Dendritic cell treated with granulocyte-macrophage colony-stimulating factor and Interleukin-4, amounts not matched to agents 40 ng/mL and 50 ng/mL, for 4 days (primary cell): Measurements from ENCODE around the gene STAP2.
"Not testable (repeated sequence)": the region's sequence is repeated elsewhere in the genome, so short reads cannot be mapped to it uniquely, and the experiment has no call there.

ENCODE experiments used
- H3K27ac Mint-ChIP-seq: one replicate; pipeline ENCODE4 v1.8.0; 2022; ENCODE audit warnings: mild to moderate bottlenecking, mixed read lengths
- H3K27me3 Mint-ChIP-seq: one replicate; pipeline ENCODE4 v1.8.0; 2022; ENCODE audit warnings: mild to moderate bottlenecking, mixed read lengths
- H3K36me3 Mint-ChIP-seq: one replicate; pipeline ENCODE4 v1.8.0; 2022; ENCODE audit warnings: low read depth, mixed read lengths
- H3K4me1 Mint-ChIP-seq: one replicate; pipeline ENCODE4 v1.8.0; 2022; ENCODE audit warnings: low read depth, mixed read lengths
- H3K4me3 Mint-ChIP-seq: one replicate; pipeline ENCODE4 v1.8.0; 2022; ENCODE audit warnings: mild to moderate bottlenecking, moderate library complexity, mixed read lengths
- H3K9me3 Mint-ChIP-seq: one replicate; pipeline ENCODE4 v1.8.0; 2022; ENCODE audit warnings: mixed read lengths
- intact Hi-C: fragments of 100-400 bp; cut with micrococcal nuclease; formaldehyde crosslinking; loops from one replicate; pipeline ENCODE4 v1.15.0; 2022

STAP2 gene

DNA sequence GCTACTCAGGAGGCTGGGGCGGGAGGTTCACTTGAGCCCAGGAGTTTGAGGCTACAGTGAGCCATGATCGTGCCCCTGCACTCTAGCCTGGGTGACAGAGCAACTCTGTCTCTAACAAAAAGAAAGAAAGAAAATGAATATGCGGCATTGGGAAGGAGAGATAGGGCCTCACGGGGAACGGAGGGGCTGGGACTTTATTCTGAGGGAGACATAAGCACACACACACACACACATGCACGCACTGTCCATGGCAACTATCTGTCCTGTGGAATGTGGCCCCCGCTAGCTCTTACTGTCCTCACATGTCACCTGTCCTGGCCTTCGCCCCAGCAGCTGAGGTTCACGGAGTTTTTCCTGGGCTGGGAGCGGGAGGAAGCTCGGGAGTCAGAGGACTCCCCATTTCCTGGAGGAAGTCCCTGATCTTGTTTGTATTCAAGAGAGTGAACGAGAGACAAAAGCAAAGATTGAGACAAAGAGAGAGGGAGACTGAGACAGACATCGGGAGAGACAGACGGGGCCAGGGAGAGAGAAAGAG lies 654 bp downstream of the STAP2 start:
- Mint-ChIP-seq H3K27ac (peak overlapping the region; percentile 79), H3K27me3 (peaks cover 19% of the 10 kb centered on the region), H3K4me1 (peaks cover 30% of the 10 kb centered on the region), H3K4me3 (peak overlapping the region; percentile 74), H3K36me3 (peaks cover under 1% of the 10 kb centered on the region), H3K9me3 (peaks cover 14% of the 10 kb centered on the region)
- intact Hi-C loops: no loop called here

DNA sequence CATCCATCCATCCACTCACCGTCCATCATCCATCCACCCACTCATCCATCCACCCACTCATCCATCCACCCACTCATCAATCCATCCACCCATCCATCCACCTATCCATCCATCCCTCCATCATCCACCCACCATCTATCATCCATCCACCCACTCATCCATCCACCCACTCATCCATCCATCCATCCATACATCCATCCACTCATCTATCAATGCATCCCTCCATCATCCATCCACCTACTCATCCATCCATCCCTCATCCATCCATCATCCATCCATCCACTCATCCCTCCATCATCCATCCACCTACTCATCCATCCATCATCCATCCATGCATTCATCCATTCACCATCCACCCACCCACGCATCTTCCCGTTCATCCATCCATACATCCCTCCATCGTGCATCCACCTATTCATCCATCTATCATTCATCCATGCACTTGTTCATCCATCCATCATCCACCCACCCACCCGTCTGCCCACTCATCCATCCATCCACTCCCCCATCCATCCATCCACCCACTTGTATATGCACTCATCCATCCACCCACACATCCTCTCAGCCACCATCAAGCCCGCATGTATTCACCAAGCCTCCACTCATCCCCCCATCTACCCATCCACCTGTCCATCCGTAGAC lies 3.6 kb downstream of the STAP2 start:
- Mint-ChIP-seq H3K4me1 (peaks cover 20% of the 10 kb centered on the region), H3K27ac (no peak overlapping the region), H3K4me3 (no peak overlapping the region), H3K27me3 (peaks cover 22% of the 10 kb centered on the region), H3K9me3 (peaks cover 14% of the 10 kb centered on the region), H3K36me3 (no peaks in the 10 kb centered on the region)
- intact Hi-C loops: no loop called here

DNA sequence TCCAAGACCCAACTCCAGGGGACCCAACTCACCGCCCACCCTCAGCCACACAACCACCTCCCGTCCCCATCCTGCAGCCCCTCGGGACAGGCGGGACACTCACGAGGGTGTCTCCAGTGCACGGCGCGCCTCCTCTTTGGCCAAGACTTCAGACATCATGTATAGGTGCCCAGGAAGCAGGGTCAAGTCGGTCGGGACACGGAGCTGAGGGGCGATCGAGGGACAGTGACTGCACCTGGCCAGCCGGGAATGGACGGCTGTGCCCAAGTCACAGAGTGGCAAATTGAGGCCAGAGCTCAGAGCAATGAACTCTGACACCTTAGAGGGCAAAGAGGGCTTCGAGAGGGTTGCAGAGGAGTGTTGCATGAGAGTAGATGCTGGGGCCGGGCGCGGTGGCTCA lies 8.8 kb downstream of the STAP2 start:
- H3K27ac Mint-ChIP-seq: peak overlapping the region; percentile 77
- peaks cover 35% of the 10 kb centered on the region for H3K4me1 Mint-ChIP-seq
- intact Hi-C loops: loop anchor here (2.0 kb wide), 1 partner anchor 13 kb away; the partner anchor contains the start of gene MPND
- no peaks in the 10 kb centered on the region for H3K36me3 Mint-ChIP-seq
- no peak overlapping the region for H3K4me3 Mint-ChIP-seq
- H3K9me3 Mint-ChIP-seq: peaks cover 8% of the 10 kb centered on the region
- peaks cover 52% of the 10 kb centered on the region for H3K27me3 Mint-ChIP-seq

DNA sequence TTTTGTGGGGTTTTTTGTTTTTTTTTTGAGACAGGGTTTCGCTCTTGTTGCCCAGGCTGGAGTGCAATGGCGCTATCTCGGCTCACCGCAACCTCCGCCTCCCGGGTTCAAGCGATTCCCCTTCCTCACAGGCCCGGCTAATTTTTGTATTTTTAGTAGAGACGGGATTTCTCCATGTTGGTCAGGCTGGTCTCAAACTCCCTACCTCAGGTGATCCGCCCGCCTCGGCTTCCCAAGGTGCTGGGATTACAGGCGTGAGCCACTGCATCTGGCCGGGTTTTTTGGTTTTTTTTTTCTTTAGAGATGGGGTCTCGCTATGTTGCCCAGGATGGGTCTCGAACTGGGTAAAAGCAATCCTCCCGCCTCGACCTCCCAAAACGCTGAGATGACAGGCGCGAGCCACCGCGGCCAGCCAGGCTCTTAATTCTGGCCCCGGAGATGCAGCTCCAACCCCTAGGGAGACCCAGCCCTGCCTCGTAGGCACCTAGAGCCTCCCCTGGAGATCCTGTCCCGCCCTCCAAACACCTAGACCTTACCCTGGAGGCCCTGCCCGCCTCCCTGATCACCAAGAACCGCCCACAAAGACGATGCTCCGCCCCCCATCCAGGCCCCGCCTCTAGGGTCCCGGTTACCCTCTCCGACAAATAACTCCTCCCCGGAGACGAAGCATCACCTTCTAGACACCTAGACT lies 9.5 kb downstream of the STAP2 start:
- Mint-ChIP-seq H3K4me3 (peak overlapping the region; percentile 82), H3K27me3 (peaks cover 58% of the 10 kb centered on the region), H3K4me1 (peaks cover 35% of the 10 kb centered on the region), H3K27ac (peak overlapping the region; percentile 77)
- intact Hi-C loops: loop anchor here (2.0 kb wide), 1 partner anchor 14 kb away; the partner anchor contains the start of gene MPND
- H3K9me3 Mint-ChIP-seq, H3K36me3 Mint-ChIP-seq: not testable (repeated sequence)

DNA sequence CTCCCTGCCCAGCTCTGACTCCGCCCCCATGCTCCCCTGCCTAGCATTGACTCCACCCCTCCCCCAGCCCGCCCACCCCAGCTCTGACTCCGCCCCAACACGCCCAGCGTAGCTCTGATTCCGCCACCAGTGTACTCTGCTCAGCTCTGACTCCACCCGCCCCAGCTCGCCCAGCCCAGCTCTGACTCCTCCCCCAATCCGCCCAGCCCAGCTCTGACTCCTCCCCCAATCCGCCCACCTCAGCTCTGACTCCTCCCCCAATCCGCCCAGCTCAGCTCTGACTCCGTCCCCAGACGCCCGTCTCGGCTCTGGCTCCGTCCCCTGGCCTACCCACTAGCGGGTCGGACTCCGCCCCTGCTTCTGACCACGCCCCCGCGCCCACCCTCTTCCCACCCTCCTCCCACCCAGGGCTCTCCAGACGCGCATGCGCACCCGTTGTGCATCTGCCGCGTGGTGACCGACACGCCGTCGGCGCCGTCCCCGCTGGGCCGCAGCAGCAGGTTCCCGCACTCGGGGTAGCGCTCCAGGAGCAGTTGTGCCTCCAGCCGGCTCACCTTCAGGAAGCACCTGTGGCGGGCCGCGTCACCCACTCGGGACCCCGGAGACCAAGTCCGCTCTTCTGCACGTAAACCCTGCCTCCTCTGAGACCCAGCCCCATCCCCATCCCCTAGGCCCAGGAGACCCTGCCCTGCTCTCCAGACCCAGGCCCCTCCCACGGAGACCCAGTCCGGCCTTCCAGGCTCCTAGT lies 10.2 kb downstream of the STAP2 start:
- Mint-ChIP-seq H3K4me1 (peaks cover 35% of the 10 kb centered on the region), H3K9me3 (no peaks in the 10 kb centered on the region), H3K4me3 (peak overlapping the region; percentile 82), H3K27ac (peak overlapping the region; percentile 77), H3K27me3 (peaks cover 60% of the 10 kb centered on the region), H3K36me3 (no peaks in the 10 kb centered on the region)
- intact Hi-C loops: loop anchor here (2.0 kb wide), 1 partner anchor 14 kb away; the partner anchor contains the start of gene MPND

DNA sequence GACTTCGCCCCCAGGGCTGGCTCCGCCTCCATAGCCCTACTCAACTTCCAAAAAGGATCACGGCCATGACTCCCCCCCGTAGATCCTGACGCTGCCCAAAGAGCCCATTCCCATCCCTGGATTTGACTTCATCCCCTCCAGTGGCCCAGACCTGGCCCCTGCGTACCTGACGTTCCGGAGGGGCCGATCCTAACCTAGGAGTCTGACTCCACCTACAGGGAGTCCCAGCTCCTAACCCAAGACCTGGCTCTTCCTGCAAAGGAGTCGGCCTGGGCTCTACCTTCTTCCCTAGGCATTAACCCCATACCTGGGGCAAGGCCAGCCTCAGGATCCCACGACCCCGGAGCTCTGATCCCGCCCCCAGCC lies 10.8 kb downstream of the STAP2 start:
- Mint-ChIP-seq H3K9me3 (no peaks in the 10 kb centered on the region), H3K4me1 (peaks cover 35% of the 10 kb centered on the region), H3K27ac (peak overlapping the region; percentile 77), H3K4me3 (peak overlapping the region; percentile 82), H3K36me3 (no peaks in the 10 kb centered on the region), H3K27me3 (peaks cover 60% of the 10 kb centered on the region)
- intact Hi-C loops: loop anchor here (2.0 kb wide), 1 partner anchor 15 kb away; the partner anchor contains the start of gene MPND

DNA sequence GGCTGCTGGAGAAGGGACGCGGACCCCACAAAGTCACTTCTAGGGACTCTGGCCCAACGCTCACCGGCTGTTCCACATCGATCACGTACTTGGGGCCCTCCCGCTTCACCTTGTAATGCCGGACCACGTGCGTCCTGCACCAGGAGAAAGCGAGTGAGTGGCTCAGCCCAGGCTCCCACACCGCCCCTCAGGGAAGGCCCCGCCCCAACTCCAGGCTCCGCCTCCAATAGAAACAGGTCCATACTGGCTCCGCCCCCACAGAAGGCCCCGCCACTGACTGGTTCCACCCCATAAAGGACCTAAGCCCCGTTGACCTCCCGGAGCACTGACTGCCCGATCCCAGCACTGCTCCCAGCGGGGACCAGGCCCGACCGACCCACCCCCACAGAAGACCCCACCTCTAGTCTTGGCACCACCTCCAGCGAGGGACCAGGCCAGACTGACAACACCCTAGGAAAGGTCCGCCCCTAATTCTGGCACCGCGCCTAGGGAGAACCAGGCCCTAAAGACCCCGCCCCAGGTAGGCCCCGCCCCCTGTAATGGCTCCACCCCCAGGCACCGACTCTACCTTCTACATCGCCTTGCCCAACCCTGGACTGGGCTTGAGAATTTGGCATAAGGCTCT lies 11.3 kb downstream of the STAP2 start:
- peaks cover 60% of the 10 kb centered on the region for H3K27me3 Mint-ChIP-seq
- H3K27ac Mint-ChIP-seq: peak overlapping the region; percentile 77
- H3K4me3 Mint-ChIP-seq: peak overlapping the region; percentile 82
- H3K9me3 Mint-ChIP-seq: peaks cover under 1% of the 10 kb centered on the region
- intact Hi-C loops: no loop called here
- H3K36me3 Mint-ChIP-seq: no peaks in the 10 kb centered on the region
- H3K4me1 Mint-ChIP-seq: peaks cover 35% of the 10 kb centered on the region

DNA sequence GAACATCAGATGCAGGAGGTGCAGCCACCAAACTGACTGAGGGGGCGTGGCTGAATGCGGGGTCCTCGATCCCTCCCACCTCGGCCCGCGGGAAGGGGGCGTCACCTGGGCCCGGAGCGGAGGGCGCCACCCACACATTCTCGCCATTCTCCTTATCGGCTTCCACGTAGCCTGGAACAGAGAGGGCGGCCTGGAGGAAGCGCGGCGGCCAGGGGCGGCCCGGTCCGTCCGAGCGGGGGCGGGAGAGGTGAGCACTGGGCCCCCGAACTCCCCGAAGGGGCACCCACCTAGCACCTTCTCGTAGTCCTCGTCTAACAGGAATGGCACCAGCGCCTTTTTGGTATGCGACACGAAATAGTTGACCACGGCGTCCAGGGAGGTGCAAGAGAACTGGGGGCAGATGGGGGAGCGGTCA lies 11.8 kb downstream of the STAP2 start:
- peak overlapping the region; percentile 82 for H3K4me3 Mint-ChIP-seq
- H3K4me1 Mint-ChIP-seq: peaks cover 35% of the 10 kb centered on the region
- no peaks in the 10 kb centered on the region for H3K36me3 Mint-ChIP-seq
- intact Hi-C loops: no loop called here
- no peak overlapping the region for H3K27ac Mint-ChIP-seq
- H3K27me3 Mint-ChIP-seq: peaks cover 60% of the 10 kb centered on the region
- peaks cover 6% of the 10 kb centered on the region for H3K9me3 Mint-ChIP-seq

DNA sequence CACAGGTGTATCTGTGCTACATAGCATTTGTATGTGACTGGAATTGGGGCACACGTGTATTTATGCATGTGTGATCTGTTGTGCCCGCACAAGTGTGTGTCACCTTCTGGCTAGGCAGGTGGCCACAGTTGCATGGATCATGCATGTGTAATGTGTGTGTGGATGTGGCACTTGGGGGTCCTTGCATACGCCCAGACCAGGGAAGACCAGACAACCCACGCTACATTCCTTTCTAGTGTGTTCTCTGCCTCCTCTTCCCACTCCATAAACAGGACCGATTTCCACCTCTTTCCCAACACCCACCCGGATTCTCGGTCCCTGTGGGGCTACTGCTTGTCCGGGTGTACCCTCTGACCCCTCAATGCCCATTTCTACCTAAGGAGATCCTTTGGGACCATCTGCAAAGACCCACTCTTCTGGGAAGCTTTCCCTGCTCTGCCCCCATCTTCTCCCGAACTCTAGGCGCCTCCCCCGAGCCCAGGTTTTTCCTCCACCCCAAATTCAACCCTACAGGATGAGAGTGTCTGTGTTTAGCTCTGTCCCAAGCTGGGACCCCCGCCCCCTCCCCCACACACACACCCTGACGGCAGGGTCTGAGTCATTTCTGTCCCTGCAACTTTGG lies 12.3 kb downstream of the STAP2 start:
- no peak overlapping the region for H3K27ac Mint-ChIP-seq
- intact Hi-C loops: no loop called here
- H3K9me3 Mint-ChIP-seq: peaks cover 11% of the 10 kb centered on the region
- H3K4me3 Mint-ChIP-seq: peak overlapping the region; percentile 48
- H3K36me3 Mint-ChIP-seq: no peaks in the 10 kb centered on the region
- H3K4me1 Mint-ChIP-seq: peaks cover 35% of the 10 kb centered on the region
- peaks cover 60% of the 10 kb centered on the region for H3K27me3 Mint-ChIP-seq

DNA sequence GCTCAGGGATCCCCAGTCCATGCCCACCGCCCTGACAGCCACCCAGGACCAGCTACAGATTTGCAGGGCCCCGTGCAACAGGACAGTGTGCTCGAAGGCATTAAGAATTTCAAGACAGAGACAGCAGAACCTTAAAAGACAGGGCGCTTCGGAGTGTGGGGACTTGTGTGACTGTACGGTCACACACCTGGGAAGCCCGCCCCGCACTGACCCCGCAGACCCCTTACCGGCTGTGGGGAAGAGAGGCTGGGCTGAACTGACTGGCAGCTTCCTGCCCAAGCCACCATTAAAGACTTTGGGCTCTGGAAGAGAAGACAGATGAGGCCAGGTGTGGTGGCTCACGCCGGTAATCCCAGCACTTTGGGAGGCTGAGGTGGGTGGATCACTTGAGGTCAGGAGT lies 14.4 kb downstream of the STAP2 start:
- peaks cover 50% of the 10 kb centered on the region for H3K27me3 Mint-ChIP-seq
- H3K36me3 Mint-ChIP-seq: peaks cover 10% of the 10 kb centered on the region
- intact Hi-C loops: no loop called here
- peaks cover 27% of the 10 kb centered on the region for H3K9me3 Mint-ChIP-seq
- H3K4me3 Mint-ChIP-seq: no peak overlapping the region
- H3K4me1 Mint-ChIP-seq: peaks cover 46% of the 10 kb centered on the region
- no peak overlapping the region for H3K27ac Mint-ChIP-seq

DNA sequence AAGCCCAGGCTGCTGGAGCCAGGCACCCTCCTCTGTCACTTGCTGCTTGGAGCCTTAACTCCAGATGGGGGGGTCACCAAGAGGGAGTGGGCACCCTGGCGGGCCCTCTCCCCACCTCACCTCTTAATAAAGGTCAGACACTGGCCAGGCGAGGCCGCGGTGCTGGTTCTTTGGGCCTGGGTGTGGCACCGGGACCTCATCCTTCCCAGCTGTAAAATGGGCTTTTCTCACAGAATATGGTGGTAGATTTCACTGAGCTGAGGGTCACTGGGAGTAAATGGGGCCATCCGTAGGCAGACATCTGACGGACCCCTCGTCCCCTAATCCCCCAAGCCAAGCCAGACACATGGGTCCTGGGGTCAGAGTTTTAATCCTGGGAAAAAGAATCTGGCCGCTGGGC lies 14.9 kb downstream of the STAP2 start:
- Mint-ChIP-seq H3K27me3 (peaks cover 45% of the 10 kb centered on the region), H3K36me3 (peaks cover 14% of the 10 kb centered on the region), H3K9me3 (peaks cover 32% of the 10 kb centered on the region), H3K4me1 (peaks cover 46% of the 10 kb centered on the region), H3K27ac (no peak overlapping the region), H3K4me3 (no peak overlapping the region)
- intact Hi-C loops: no loop called here

DNA sequence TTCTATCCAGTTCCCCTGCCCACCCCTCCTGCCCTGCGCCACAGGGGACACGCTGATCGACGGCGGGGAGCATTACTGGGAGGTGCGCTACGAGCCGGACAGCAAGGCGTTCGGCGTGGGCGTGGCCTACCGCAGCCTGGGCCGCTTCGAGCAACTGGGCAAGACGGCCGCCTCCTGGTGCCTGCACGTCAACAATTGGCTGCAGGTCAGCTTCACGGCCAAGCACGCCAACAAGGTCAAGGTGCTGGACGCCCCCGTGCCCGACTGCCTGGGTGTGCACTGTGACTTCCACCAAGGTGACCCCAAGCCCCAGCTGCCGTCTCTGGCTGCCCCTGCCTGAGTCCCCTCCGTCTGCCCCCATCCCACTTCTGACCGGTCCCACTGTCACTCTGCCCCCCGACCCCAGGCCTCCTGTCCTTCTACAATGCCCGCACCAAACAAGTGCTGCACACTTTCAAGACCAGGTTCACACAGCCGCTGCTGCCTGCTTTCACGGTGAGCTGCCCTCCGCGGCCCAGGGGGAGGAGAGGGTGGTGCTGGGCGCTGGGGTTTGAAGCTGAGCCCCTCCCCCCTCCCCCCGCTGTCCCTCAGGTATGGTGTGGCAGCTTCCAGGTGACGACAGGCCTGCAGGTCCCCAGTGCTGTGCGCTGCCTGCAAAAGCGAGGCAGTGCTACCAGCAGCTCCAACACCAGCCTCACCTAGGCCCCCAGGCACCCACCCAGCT lies 15.5 kb downstream of the STAP2 start:
- Mint-ChIP-seq H3K4me1 (peaks cover 46% of the 10 kb centered on the region), H3K4me3 (no peak overlapping the region), H3K9me3 (peaks cover 38% of the 10 kb centered on the region), H3K36me3 (peaks cover 14% of the 10 kb centered on the region), H3K27me3 (peaks cover 41% of the 10 kb centered on the region), H3K27ac (no peak overlapping the region)
- intact Hi-C loops: no loop called here

DNA sequence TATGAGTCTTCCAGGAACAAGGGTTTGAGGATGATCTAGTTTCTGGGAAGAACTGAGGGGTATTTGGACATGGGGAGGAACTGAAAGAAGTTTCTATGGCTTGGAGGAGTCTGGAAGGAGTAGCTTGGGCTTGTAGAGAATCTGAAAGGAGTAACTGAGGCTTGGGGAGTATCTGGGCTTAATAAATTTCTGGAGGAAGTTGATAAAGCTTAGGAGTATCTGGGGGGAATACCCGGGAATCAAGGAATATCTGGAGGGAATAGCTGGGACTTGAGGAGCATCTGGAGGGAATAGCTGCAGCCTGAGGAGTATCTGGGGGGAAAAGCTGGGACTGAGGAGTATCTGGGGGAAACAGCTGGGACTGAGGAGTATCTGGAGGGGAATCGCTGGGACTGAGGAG lies 18.2 kb downstream of the STAP2 start:
- peaks cover 24% of the 10 kb centered on the region for H3K27me3 Mint-ChIP-seq
- no peak overlapping the region for H3K4me3 Mint-ChIP-seq
- intact Hi-C loops: no loop called here
- peaks cover 26% of the 10 kb centered on the region for H3K4me1 Mint-ChIP-seq
- H3K9me3 Mint-ChIP-seq: peaks cover 38% of the 10 kb centered on the region
- H3K36me3 Mint-ChIP-seq: peaks cover 14% of the 10 kb centered on the region
- no peak overlapping the region for H3K27ac Mint-ChIP-seq
